Gastroesophageal sphincter (tissue), 3 donors: Measurements from ENCODE around the gene CYTIP.

Experiments used
- CTCF ChIP-seq, 4 experiments: fragments of 200-600 bp in 2 of 4; fragments of 450-650 bp in 2 of 4; sonication (generic) in 1 of 4; IDR thresholded peaks; one replicate each; pipeline ENCODE4 v1.5.1; 2017 to 2019; ENCODE audit warnings: antibody characterized with exemption in 4 of 4, mild to moderate bottlenecking in 2 of 4, moderate library complexity in 2 of 4
- EP300 ChIP-seq: sonication (generic); formaldehyde crosslinking; IDR thresholded peaks from one replicate; pipeline ENCODE4 v1.6.1; 2017; ENCODE audit warnings: antibody characterized with exemption, mild to moderate bottlenecking
- POLR2A ChIP-seq, 2 donors: fragments of 450-650 bp; IDR thresholded peaks; one replicate each; pipeline ENCODE4 v1.6.1; 2017; ENCODE audit warnings: antibody characterized with exemption in 2 of 2, mild to moderate bottlenecking in 2 of 2, moderate library complexity in 1 of 2
- POLR2AphosphoS5 ChIP-seq: sonication (generic); formaldehyde crosslinking; IDR thresholded peaks from one replicate; pipeline ENCODE4 v1.6.1; 2017; ENCODE audit warnings: antibody characterized with exemption

DNA sequence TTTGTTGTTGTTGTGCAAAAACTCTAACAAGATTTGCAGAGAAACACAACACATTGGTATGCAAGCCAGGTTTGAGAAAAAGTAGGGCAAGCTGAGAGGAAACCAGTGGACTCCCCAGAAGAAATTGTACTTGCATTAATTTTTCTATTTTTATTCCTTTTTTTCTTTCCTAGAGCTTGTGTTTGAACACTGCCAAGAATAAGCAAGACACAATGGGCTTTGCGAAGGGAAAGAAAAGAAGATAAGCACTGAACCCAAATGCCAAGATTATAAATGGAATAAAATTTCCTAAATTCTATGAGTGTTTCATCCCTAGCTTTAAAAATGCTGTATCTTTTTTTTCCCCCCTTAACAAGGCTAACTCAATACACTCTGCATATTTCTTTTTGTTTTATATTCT is 17.0 kb upstream of the CYTIP start:
- TF ChIP-seq CTCF (IDR thresholded peaks at IDR 0.05) (no peak), EP300 (no peak), POLR2AphosphoS5 (no peak), POLR2A (IDR thresholded peaks at IDR 0.05) (no peak)
